Coronary artery (tissue), 2 donors: Measurements from ENCODE around the gene BEGAIN.
"Not testable (repeated sequence)": the region's sequence is repeated elsewhere in the genome, so short reads cannot be mapped to it uniquely, and the experiment has no call there.

ENCODE experiments used
- DNase-seq: peaks from one replicate; pipeline ENCODE4 v3.0.0-alpha.2; 2017; ENCODE audit warnings: low spot score
- H3K27ac ChIP-seq, 2 donors: fragments of 200-600 bp; sonication (generic); one replicate each; pipeline ENCODE4 v1.5.1; 2016 to 2019
- H3K4me3 ChIP-seq: fragments of 200-600 bp; sonication (generic); 2 replicates; pipeline ENCODE4 v1.5.1; 2016; ENCODE audit warnings: mild to moderate bottlenecking, moderate library complexity
- CTCF ChIP-seq: fragments of 200-600 bp; sonication (generic); IDR thresholded peaks from one replicate; pipeline ENCODE4 v1.5.1; 2019; ENCODE audit warnings: antibody characterized with exemption

The BEGAIN gene

GRCh38 chr14:100522616-100523099 lies 64.6 kb downstream of the BEGAIN start:
- TF ChIP-seq CTCF: no peak
- no peak overlapping the region for H3K4me3 ChIP-seq
- H3K27ac ChIP-seq: no peak overlapping the region
- DNase-seq: no peak

- not testable (repeated sequence) for H3K27ac ChIP-seq, H3K4me3 ChIP-seq, DNase-seq
These were observed 81.2 kb downstream of the BEGAIN start for GRCh38 chr14:100506053-100506452.

- H3K4me3 ChIP-seq: no peak overlapping the region
- H3K27ac ChIP-seq: no peak overlapping the region
- DNase-seq: no peak
- TF ChIP-seq CTCF: no peak
These were observed 82.7 kb downstream of the BEGAIN start for GRCh38 chr14:100504372-100505078.

GRCh38 chr14:100503251-100503650 lies 84.0 kb downstream of the BEGAIN start:
- H3K27ac ChIP-seq: no peak overlapping the region
- no peak for DNase-seq
- H3K4me3 ChIP-seq: no peak overlapping the region
- no peak for TF ChIP-seq CTCF

GRCh38 chr14:100502622-100503220 lies 84.5 kb downstream of the BEGAIN start:
- no peak for DNase-seq
- no peak for TF ChIP-seq CTCF
- Histone ChIP-seq H3K27ac (no peak overlapping the region), H3K4me3 (no peak overlapping the region)

GRCh38 chr14:100500128-100500527 lies 87.1 kb downstream of the BEGAIN start:
- Histone ChIP-seq H3K4me3 (no peak overlapping the region), H3K27ac (no peak overlapping the region)
- no peak for DNase-seq
- TF ChIP-seq CTCF: no peak

- TF ChIP-seq CTCF: no peak
- Histone ChIP-seq H3K27ac (no peak overlapping the region), H3K4me3 (no peak overlapping the region)
- no peak for DNase-seq
These were observed 89.1 kb downstream of the BEGAIN start for GRCh38 chr14:100498068-100498467.
